Adipose tissue (tissue), 3 donors: ENCODE data around the gene C6. TPM values are rescaled to one million over a fixed set of nuclear protein-coding genes. Genes with fewer than 3 reads are reported as not detected.
"Not testable (repeated sequence)": the region's sequence is repeated elsewhere in the genome, so short reads cannot be mapped to it uniquely, and the experiment has no call there.

ENCODE experiments used
- H3K27ac ChIP-seq: one replicate; pipeline ENCODE4 v1.5.1; 2013; ENCODE audit warnings: low read depth, low read length
- WGBS, 3 donors: extraction: QIAGEN DNeasy Blood & Tissue Kit; methylation state at CpG; one replicate each; pipeline ENCODE4 v1.1.7; 2013; 5-methylcytosine and 5-hydroxymethylcytosine counted together
- polyA plus RNA-seq, 3 donors: library from polyadenylated mRNA; stranded (reverse); fragments of 200-250 nt; gene quantifications; one replicate each; pipeline ENCODE4 v1.2.3, GENCODE V29; 2013
- donor health status: healthy with polysubstance abuse.
- donor health status: Bipolar disorder and iron deficiency.
- donor health status: healthy.

C6 gene
- 10 to 100 TPM; 10.2 to 28.5 (median 20.6) TPM for polyA plus RNA-seq

DNA sequence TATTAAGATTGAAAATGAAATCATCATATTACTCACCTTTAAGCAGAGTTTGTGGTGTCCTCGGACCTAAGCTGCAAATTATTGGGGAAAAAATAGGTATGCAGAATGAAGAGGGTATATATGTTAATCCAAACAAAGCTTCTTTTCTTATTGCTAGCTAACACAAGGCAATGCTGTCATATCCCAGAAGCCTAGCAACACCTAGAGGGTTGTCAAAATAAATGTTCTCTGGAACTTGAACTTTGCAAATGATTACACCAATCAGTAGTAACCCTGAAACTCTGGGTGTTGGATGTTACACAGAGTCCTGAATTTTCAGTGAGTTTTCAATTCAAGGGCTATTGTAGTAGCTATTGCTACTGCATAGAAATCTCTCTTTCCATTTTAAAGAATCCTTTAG lies at the start of gene C6:
TSS of gene C6 (minus strand) at position 193 of the 400 bp plus-strand sequence. CDS start 10,302 bp downstream, outside the sequence.
- H3K27ac ChIP-seq: no peak within 1 kb of the TSS

DNA sequence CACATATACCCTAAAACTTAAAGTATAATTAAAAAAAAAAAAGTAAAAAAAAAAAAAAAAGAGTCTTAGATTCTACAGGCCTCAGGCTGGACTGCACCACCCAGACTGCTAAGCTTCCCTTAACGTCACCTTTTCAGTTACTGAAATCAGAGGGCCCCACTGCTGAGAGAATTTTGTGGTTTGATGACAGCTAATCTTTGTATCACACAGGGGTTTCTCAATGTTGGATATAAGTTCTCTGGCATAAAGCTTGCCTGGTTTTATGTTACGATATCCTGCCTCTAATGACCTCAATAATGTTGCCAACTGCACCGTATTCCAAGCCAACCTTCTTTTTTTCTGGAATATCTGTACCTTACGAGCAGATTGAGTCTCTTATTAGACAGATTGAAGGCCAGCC lies 43.1 kb upstream of the C6 start:
- H3K27ac ChIP-seq: no peak overlapping the region
- WGBS, 3 donors: 80 to 87% (median 86%) methylated on average over 4 of the region's 4 CpGs

More for the DNA sequence above, at the start of gene C6:
- 22 to 74% (median 70%) methylated on average over 1 of the region's 1 CpG for WGBS, 3 donors

DNA sequence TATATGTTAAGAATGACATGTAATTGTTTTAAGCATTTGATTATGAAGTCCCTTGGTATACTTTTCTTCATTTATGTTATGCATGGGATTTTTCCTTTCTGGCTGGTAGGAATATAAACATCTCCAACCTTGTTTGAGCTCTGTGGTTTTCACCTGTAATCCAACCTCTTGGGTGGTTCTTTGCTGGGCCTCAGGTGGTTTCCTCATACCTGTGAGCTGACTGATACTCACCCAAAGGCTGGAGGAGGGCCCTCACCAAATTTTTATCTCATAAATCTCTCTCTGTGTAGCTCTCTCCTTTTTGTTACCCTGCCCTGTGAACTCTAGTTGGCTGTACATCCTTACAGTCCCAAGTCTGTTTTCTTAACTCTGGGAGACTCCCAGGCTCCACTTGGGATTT lies 39.8 kb upstream of the C6 start:
- H3K27ac ChIP-seq: no peak overlapping the region

- no peak overlapping the region for H3K27ac ChIP-seq
Measured at GRCh38 chr5:41252036-41252435, 38.7 kb upstream of the C6 start.

GRCh38 chr5:41250351-41250987 lies 37.1 kb upstream of the C6 start:
- 61 to 78% (median 73%) methylated on average over 2 of the region's 2 CpGs for WGBS, 3 donors

DNA sequence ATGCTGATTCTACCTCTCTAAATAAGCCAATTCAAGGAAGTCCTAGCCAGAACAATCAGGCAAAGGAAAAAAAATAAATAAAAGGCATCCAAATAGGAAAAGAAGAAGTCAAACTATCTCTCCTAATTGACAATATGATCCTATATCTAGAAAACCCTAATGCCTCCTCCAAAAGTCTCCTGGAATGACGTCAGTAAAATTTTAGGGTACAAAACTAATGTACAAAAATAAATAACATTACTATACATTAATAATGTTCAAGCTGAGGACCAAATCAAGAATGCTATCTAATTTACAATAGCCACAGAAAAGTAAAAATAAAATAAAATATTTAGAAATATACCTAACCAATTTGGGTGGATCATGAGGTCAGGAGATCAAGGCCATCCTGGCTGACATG lies 33.8 kb upstream of the C6 start:
- 69 to 82% (median 74%) methylated on average over 1 of the region's 1 CpG for WGBS, 3 donors
- no peak overlapping the region for H3K27ac ChIP-seq

More at GRCh38 chr5:41250351-41250987, 37.1 kb upstream of the C6 start:
- H3K27ac ChIP-seq: no peak overlapping the region

GRCh38 chr5:41246376-41246775 lies 33.0 kb upstream of the C6 start:
- 73 to 77% (median 74%) methylated on average over 1 of the region's 1 CpG for WGBS, 3 donors
- H3K27ac ChIP-seq: no peak overlapping the region

GRCh38 chr5:41243558-41243957 lies 30.2 kb upstream of the C6 start:
- WGBS, 3 donors: 92 to 100% (median 95%) methylated on average over 1 of the region's 1 CpG
- no peak overlapping the region for H3K27ac ChIP-seq

DNA sequence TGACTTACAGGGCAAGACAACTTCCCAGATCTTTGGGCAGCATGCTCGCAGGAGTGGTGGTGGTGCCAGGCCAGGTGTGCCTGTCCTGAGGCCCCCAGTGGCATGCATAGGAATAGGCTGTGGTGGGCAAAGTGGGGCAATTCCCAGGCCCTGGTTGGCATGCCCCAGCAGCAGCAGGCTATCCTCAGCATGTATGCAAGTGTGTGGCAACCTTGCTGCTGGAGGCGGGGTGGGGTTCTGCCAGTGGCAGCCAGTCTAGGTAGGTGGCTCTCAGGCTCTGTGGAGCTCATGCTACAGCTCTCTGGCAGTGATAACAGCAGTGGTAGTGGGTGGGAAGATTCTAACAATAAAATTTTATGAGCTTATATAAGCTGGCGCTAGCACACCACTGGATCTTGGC lies 27.7 kb upstream of the C6 start:
- 86 to 94% (median 89%) methylated on average over 3 of the region's 3 CpGs for WGBS, 3 donors
- no peak overlapping the region for H3K27ac ChIP-seq

GRCh38 chr5:41240390-41240789 lies 27.1 kb upstream of the C6 start:
- H3K27ac ChIP-seq: no peak overlapping the region
- 92 to 100% (median 95%) methylated on average over 3 of the region's 3 CpGs for WGBS, 3 donors

- H3K27ac ChIP-seq: no peak overlapping the region
Measured at GRCh38 chr5:41234475-41234874, 21.1 kb upstream of the C6 start.

- no peak overlapping the region for H3K27ac ChIP-seq
Measured at GRCh38 chr5:41232797-41233196, 19.5 kb upstream of the C6 start.

- H3K27ac ChIP-seq: not testable (repeated sequence)
- WGBS, 3 donors: 47 to 76% (median 63%) methylated on average over 1 of the region's 1 CpG
Measured at GRCh38 chr5:41230276-41230675, 16.9 kb upstream of the C6 start.

GRCh38 chr5:41223962-41224361 lies 10.6 kb upstream of the C6 start:
- WGBS, 3 donors: 92 to 98% (median 93%) methylated on average over 2 of the region's 2 CpGs
- H3K27ac ChIP-seq: no peak overlapping the region

GRCh38 chr5:41219658-41220269 lies 6.4 kb upstream of the C6 start:
- H3K27ac ChIP-seq: no peak overlapping the region

GRCh38 chr5:41218929-41219657 lies 5.8 kb upstream of the C6 start:
- WGBS, 3 donors: 56 to 77% (median 73%) methylated on average over 1 of the region's 1 CpG
- no peak overlapping the region for H3K27ac ChIP-seq

More at GRCh38 chr5:41219658-41220269, 6.4 kb upstream of the C6 start:
- 50 to 67% (median 59%) methylated on average over 2 of the region's 2 CpGs for WGBS, 3 donors

GRCh38 chr5:41214182-41214581 lies 850 bp upstream of the C6 start:
- no peak overlapping the region for H3K27ac ChIP-seq

DNA sequence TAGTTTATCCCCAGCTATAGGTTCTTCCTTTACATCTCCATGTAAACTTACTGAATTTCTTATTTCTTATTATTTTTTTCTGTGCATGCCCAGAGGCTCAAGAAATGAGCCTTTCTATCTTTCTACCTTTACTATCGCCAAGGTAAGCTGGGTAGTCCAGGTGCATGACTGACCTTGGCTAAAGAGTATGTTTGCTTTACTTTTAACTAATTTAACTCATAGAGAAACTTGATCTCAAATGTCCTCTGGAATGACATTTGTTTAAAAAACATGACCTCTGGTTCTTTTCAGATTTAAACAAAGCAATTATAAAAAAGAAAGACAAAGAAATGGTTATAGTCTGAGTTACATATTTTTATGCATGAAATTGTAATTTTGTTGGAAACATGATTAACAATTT lies 397 bp downstream of the C6 start:
- 33 to 89% (median 86%) methylated on average over 1 of the region's 1 CpG for WGBS, 3 donors
- H3K27ac ChIP-seq: no peak overlapping the region

- 88 to 94% (median 92%) methylated on average over 4 of the region's 4 CpGs for WGBS, 3 donors
Measured at GRCh38 chr5:41211417-41211816, 1.9 kb downstream of the C6 start.

DNA sequence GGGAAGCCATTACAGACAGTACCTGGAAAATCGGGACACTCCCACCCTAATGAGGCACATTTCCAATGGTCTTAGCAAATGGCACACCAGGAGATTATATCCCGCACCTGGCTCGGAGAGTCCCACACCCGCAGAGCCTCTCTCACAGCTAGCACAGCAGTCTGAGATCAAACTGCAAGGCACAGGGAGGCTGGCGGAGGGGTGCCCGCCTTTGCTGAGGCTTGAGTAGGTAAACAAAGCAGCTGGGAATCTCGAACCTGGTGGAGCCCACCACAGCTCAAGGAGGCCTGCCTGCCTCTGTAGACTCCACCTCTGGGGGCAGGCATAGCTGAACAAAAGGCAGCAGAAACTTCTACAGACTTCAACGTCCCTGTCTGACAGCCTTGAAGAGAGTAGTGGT lies 7.9 kb downstream of the C6 start:
- not testable (repeated sequence) for H3K27ac ChIP-seq
- 81 to 94% (median 92%) methylated on average over 8 of the region's 8 CpGs for WGBS, 3 donors

More at GRCh38 chr5:41211417-41211816, 1.9 kb downstream of the C6 start:
- H3K27ac ChIP-seq: no peak overlapping the region
